Tongue (tissue), 2 donors: Measurements from ENCODE around the gene LTA. TPM values are rescaled to one million over a fixed set of nuclear protein-coding genes. Genes with fewer than 3 reads are reported as not detected.
A peak's percentile ranks its signal among the peaks of the same experiment; 100 is the strongest.
"Not testable (repeated sequence)": the region's sequence is repeated elsewhere in the genome, so short reads cannot be mapped to it uniquely, and the experiment has no call there.

ENCODE experiments used
- DNase-seq: peaks from one replicate; pipeline ENCODE4 v3.0.0-alpha.2; 2015
- total RNA-seq: library from RNA; depleted of rRNA; stranded (reverse); fragments of >200 nt; gene quantifications from one replicate; pipeline ENCODE4 v1.2.3, GENCODE V29; 2014

Gene LTA
- total RNA-seq, 1 donor from 2014 or later = not detected

DNA sequence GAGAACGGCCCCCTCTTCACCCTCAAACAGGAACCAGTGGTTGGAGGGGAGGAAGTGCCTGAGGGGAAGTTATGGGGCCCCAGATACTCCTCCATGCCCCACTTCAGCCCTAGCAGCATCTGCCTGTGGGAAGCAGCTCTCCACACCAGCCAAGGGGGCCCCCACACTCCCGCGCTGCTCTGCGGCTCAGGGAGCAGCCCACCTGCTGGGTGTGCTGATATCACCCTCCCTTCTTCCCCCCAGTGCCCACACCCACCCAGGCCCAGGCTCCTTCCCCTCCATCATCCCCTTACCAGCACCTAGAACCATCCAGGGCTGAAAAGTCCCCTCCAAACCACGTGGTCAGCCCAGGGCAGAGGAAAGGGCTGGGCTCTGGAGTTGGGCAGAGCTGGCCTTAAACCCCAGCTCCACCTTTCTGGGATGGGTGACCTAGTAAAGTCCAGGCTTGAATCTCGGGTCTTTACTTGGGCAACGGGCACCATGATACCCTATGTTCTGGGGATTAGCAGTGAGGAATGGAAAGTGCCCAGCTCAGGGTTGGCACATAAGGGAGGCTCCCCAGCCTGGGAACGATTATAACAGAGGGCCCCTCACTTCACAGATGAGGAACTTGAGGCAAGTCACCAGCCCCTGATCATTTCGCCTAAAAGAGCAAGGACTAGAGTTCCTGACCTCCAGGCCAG lies 14.7 kb downstream of the LTA start:
- no peak for DNase-seq

DNA sequence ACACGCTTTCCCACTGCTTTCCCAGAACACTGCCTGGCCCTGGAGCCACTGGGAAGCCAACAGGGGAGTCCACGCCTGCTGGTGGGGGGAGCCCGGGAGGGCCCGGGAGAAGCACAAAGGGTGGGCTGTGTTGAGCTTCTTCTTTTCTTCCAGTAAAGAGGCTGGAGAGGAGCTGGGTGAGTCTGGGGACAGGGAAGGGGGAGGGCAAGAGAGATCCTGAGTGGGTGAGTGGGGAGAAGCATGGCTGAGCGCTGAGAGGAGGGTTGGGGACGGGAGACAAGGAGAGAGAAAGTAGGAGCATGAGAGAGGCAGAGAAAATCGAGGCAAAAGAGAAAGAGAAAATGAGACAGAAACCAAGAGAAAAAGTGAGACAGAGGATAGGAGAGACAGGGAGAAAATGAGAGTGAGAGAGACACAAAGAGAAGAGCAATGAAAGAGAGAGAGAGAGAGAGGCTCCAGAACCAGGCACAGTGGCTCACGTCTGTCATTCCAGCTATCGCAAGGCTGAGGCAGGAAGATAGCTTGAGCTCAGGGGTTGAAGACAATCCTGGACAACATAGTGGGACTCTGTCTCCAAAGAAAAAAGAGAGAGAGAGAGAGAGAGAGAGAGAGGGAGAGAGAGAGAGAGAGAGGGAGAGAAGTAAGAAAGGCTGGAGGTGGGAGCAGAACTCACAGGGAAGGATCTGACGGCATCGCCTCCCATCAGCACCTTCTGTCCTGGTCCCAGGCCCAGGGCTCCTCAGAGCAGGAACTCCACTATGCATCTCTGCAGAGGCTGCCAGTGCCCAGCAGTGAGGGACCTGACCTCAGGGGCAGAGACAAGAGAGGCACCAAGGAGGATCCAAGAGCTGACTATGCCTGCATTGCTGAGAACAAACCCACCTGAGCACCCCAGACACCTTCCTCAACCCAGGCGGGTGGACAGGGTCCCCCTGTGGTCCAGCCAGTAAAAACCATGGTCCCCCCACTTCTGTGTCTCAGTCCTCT lies 16.0 kb downstream of the LTA start:
- DNase-seq = no peak

DNA sequence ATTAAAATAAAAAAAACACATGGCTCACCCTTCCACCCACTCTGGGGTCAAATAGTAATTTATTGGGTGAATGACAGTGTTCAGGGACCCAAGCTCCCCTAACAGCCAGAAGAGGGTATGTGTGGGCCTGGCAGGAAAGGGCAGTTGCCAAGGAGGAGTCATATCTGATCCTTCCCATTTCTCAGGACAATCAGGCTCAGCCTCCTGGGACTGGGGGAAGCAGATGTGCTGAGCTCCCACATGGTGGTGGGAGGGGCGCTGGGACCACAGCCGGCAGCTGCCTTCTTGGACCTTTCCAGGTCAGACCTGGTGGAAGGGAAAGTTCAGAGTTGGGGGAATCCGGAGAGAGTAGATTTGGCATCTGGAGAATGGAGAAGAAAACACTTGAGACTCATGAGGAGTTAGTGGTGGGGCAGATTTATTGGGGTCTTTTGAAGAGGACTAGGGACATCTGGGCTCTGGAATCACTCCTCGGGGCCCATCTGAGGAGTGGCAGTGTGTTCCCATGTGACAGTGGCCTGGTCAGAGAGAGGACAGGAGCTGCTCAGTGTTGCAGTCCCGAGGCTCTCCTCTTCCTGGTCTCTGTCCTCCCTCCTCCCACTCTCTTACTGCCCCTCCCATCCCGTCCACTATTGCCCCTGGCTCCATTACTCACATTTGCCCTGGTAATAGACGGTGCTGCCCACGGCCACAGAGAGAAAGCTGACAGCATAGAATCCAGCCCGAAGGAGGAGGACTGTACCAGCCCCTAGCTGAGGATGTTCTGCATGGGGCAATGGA lies 17.0 kb downstream of the LTA start:
- no peak for DNase-seq

DNA sequence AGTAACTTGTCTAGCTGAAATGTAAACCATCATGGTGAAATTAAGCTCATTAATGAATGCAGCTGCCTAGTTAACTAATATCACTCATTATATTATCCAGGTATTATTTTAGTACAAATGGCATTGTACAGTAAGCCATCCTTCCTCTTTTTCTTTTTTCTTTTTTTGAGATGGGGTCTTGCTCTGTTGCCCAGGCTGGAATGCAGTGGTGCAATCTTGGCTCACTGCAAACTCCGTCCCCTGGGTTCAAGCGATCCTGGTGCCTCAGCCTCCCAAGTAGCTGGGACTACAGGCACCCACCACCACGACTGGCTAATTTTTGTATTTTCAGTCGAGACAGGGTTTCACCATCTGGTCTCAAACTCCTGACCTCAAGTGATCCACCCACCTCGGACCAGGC lies 18.6 kb downstream of the LTA start:
- not testable (repeated sequence) for DNase-seq

DNA sequence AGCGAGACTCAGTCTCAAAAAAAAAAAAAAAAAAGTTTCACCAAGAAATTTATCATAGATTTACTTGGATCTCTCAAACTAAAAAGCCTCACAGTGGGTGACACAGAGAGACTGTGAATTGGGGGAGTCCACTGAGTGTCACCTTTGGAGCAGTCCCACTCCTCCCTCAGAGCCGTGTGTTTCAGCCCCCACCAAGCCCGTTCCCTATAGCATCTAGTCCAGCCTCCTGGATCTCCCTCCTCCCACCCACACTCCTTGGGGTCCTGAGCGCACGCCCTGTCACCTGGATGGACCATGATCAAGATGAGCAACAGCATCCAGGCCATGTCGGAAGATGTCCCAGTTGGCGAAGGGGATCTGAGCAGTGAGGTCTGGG lies 20.3 kb downstream of the LTA start:
- DNase-seq = no peak

DNA sequence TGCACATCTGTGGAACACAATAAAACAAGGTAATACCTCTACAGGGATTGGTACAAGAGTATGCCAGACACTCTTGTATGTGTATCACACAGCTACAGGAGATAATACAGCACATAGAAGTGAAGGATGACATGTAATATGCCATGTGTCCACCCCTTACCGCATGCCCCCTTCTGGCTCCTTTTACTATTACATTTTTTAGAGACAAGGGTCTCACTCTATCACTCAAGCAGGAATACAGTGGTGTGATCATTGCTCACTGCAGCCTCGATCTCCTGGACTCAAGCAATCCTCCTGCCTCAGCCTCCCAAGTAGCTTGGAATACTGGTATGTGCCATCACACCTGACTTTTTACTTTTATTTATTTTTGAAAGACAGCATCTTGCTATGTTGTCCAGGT lies 24.9 kb downstream of the LTA start:
- DNase-seq = no peak

DNA sequence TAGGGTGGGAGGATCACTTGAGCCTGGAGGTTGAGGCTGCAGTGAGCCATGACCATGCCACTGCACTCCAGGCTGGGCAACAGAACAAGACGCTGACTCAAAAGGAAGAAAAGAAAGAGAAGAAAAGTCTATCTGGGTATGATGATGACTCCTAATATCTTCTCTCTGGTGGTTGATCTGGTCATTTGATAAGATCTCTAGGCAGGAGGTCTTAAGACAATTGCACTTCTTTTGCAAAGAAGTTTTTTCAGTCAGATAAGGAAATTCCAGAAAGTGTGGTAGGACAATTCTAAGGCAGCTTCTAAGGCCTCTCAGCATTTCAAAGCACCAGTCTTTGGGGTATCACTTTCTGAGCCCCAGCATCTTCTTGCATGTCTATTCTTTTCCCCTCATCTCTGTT lies 35.2 kb downstream of the LTA start:
- no peak for DNase-seq

DNA sequence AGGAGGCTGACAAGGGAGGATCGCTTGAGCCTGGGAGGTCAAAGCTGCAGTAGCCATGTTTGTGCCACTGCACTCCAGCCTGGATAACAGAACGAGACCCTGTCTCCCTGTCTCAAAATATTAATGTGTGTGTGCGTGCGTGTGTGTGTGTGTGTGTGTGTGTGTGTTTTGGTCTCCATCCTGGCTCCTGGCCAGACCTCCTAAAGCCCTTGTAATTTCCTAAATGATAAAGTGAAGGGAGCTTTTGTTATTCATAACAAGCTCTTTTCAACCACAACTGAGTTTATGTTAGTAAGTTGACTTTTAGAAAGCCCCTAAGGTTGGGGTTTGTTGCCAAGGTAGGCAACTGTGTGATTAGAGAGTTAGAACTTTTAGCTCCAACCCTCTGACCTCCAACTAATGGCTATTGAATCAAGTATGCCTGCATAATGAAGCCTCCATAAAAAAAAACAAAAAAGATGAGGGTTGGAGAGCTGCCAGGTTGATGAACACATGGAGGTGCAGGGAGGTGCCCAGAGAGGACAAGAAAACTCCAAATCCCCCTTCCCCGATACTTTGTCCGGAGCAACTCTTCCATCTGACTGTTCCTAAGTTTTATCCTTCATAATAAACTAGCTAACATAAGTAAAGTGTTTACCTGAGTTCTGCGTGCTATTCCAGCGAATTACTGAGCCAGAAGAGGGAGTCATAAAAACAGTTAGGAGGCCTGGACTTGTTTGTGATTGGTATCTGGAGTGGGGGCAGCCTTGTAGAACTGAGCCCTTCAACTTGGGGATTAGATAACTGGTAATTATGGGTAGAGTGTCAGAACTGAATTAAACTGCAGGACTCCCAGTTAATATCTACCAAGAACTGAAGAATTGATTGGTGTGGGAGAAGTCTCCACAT lies 37.7 kb downstream of the LTA start:
- DNase-seq = no peak

DNA sequence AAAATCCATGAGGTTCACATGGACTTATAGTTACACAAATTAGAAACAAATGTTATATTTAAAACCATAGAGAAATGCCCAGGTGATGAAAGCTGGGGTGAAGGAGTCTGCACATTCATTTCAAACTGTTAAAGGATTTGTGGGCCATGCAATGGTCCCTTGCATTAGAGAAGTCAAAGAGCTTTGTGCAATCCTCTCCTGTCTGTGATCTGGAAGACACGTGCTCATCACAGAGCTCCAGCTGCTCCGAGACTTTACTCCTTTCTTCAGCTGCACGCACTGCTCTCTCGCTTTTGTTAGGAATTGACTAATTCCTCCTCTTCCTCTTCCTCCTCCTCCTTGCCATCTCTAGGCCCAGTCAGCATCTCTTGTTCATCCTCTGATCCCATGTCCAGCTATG lies 38.9 kb downstream of the LTA start:
- DNase-seq = no peak

DNA sequence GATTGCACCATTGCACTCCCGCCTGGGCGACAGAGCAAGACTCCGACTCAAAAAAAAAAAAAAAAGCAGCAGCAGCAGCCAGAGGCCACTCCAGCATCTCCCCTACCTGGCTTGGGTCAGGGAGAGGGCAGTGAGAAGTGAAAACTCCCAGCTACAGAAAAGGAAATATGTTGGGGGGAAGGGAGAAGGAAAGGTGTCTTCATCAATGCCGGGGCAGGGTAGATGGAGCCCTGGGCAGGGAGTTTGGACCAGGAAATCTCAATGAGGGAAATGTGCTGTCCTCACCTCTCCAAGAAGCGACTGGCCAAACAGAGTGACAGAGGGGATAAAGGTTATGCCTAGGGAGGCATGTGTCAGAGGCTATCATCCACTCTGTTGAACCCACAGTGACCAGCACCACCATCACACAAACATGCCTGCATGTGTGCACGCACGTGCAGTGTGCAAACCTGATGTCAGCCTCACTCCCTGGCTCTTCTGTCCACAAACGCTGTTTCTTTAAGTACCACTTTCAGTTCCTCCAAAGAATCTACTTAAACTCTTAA lies 42.1 kb downstream of the LTA start:
- no peak for DNase-seq

DNA sequence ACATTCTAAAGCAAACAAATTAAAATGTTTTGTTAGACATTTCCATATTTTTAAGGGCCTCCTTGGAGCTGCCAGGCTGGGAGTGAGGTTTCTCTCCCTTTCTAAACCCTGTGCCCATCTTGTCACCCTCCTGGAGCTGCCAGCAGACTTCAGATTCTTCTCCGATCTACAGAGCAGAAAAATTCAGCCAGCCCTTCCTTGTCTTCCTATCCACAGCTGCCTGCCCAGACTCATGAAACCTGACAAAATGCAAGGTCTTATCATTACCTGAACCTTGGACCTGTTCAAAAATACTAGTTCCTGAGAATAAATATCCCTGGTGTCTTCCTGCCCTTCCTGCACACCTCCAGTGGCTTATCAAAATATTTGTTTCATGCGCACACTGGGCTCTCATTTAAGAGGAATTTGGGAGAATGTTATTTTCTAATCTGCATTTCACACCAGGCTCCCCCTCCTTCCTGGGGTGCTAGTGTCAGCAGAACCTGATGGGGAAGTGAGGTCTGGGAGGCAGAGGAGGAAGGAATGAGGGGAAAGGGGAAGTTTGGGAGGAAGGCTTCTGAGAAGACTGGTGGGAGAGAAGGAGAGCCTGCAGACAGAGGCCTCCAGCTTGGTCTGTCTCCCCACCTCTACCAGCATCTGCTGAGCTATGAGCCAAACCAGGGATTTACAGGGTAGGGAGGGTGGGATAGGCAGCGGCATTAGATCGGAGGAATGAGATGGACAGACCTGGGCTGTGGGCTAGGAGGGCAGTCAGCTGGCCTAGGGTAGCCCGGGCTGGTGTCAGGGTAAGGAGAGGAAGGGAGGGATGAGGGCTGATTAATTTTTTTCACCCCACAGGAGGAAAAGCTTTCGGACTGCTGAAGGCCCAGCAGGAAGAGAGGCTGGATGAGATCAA lies 42.8 kb downstream of the LTA start, which contains the start of gene AIF1:
AIF1 (plus strand) TSS at position 551 of the 895 bp plus-strand sequence; CDS start at position 647, 96 bp downstream.
- DNase-seq = no peak

DNA sequence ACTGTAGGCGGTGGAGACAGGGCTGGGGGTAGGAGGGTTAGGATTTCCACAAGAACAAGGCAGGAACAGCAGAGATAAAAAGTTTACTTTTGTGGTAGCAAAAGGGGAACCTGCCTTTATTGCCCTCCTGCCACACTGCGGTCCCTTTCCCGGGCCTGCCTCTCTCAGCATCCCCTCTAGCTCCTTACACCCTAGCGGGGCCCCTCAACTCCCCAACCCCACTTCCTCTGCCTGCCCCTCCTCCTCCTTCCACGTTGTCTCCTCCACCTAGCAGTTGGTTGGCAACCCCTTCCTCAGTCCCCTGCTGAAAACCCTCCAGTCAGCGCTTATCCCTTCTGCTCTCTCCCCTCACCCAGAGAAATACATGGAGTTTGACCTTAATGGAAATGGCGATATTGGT lies 43.7 kb downstream of the LTA start:
- DNase-seq = no peak

DNA sequence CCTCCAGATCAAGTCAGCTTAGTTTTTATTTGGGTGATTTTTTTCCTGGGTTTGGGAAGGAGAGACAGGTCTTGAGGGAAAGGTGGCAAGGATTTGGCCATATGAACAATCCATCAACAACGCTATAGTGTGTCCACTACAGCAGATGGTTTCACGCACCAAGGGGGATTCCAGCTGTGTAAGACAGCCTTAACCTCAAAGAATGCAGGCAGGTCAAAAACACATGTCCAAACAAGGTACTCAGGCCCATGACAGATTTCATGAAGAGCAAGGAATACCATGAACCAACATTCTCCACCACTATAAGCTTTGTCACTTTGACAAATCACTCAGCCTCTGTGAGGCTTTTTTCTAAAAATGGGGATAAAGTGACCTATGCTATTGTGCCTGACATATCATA lies 44.9 kb downstream of the LTA start:
- DNase-seq = no peak

DNA sequence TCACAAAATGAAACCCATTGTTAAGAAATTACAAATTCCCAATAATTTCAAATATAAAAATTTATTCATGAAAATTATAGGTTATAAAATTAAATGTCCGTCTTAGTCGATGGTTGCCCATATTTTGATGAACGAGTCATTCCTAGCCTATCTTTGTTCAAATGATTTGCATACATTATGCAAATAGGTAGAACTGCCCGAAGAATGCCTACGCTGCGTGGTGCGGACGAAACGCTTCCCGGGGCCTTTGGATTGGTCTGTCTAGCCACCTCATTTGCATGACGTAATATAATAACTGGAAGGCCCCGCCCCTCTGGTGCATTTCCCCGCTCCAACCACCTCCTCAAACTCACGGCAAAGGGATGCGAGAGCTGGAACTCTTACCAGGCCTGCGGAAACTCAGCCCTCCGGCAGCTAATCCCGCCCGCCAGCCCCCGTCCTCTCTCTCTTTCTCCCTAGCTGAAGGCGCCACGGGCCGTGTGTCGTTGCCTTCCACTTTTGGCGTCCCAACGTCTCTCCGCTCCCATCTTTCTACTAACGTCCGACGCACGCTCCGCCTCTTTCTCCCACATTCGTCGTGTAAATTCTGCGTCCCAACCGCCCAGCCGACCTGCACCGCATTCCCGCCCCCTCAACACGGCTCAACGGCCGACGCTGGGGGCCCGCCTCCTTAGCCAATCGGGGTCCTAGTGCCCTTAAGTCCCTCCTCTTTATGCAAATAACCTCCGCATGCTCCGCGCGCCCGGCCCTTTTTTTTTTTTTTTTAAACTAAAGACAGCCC lies 47.9 kb downstream of the LTA start:
- peak; percentile 100 for DNase-seq

DNA sequence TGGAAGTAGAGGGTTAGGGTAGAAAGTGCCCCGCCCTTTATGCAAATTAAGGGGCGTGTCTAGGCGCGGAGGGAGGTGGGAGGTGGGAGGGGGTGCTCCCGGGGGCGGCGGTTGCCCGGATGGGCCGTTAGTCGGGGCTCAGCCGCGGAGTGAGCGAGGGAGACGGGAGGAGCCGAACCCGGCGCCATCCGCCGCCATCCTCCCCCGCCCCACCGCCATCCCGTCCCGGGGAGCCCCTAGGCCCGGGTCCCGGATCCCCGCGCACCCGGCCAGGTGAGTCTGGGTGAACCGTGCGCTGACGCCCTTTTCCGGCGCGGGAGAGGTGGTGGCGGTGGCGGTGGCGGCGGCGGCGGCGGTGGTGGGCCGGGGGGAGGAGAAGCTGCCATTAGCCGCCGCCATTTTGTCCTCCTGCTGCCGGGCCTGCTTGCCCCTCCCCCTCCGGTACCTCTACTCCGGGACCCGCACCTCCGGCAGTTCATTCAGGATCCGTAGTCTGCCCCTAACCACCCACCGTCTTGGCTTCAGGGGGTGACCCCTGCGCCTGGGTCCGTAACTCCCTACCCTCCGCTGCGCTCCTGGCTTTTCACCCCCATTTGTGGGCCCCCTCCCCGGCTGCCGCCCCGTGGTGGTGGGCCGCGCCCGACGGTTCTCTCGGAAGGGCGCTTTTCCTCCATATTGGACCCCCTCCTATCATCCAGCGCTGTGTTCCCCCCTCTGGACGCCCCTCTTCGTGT lies 48.7 kb downstream of the LTA start, which contains the start of gene PRRC2A:
PRRC2A (plus strand) TSS at position 130 of the 734 bp plus-strand sequence. CDS start 2,075 bp downstream, outside the sequence.
- DNase-seq = peak; percentile 90

DNA sequence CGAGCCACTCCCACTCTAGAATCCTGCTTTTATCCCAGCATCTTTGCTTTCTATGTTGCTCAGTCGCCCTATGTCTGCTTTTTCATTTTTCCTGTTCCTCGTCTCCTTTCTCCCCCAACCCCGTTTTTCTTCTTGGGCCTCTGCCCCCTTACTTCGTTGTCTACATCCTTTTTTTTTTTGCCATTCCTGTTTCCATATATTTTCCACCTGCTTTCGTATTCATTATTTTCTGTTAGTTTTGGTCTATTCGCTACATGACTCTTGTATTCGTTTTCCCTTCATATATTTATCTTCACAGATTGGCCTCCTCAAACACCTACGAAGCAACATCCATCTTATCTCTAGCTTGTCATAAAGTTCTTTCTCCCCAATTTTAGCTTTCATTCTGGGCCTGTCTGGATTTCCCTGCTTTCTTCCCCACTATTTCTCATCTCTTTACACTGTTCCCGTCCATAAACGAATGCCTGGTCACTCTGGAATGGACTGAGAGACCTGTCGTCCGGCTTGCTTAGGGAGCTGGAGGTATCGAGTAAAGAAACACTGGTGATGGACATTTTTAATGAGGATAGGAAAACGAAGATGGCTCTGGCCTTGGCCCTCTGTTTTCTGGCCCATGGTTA lies 49.3 kb downstream of the LTA start:
- DNase-seq = peak; percentile 21

DNA sequence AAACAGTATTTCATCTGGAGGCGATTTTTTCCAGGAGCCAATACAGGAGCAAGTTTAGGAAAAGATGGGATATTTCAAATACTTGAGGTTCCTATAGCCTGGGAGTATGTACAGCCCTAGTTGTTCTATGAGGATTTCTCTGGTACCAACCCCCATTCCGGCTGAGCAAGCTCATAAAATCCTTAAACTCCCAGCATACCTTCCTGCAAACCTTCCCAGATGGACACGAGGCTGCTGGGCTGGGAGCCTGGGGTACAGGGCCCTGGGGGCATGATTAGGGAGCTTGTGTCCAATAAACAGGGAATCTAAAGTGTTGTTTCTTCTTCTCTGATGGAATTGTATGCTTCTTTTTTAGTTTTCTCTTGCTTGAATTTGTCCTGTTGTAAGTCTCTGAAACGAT lies 49.9 kb downstream of the LTA start:
- no peak for DNase-seq

DNA sequence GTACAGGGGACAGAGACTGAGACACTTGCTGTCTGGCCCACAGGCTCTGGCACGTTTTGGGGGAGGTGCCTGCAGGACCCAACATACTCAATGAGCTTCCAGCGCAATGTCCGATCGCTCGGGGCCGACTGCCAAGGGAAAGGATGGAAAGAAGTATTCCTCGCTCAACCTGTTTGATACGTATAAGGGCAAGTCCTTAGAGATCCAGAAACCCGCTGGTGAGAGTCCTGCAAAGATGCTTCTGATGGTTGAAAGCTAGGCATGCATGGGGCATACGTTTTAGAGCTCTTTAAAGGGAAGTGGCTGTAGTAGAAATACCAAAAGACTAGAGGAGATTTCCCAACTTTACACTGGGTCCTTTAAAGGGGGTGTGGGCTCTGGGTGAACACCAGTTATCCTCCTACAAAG lies 50.6 kb downstream of the LTA start:
- no peak for DNase-seq
